H9 (cell line): ENCODE data around the gene POLA1. TPM values are rescaled to one million over a fixed set of nuclear protein-coding genes. Genes with fewer than 3 reads are reported as not detected.
A peak's percentile ranks its signal among the peaks of the same experiment; 100 is the strongest.

Experiments used
- DNase-seq: peaks from one replicate; pipeline ENCODE4 v3.0.0-alpha.2; 2017
- H2AFZ ChIP-seq: one replicate; pipeline ENCODE4 v1.6.1; 2013; ENCODE audit warnings: mild to moderate bottlenecking, low read length, control low read depth, moderate library complexity
- H2AK5ac ChIP-seq: 2 replicates; pipeline ENCODE4 v1.6.1; 2013; ENCODE audit warnings: low read length, control low read depth, mixed read lengths; ENCODE audit not compliant: insufficient read length
- H2BK120ac ChIP-seq: one replicate; pipeline ENCODE4 v1.6.1; 2013; ENCODE audit warnings: low read depth, mild to moderate bottlenecking, low read length, control low read depth, inconsistent platforms; ENCODE audit not compliant: poor library complexity, severe bottlenecking
- H2BK12ac ChIP-seq: 2 replicates; pipeline ENCODE4 v1.6.1; 2013; ENCODE audit warnings: low read length, control low read depth, mixed read lengths, low read depth; ENCODE audit not compliant: insufficient read length
- H2BK15ac ChIP-seq: 2 replicates; pipeline ENCODE4 v1.6.1; 2013; ENCODE audit warnings: low read depth, low read length, control low read depth
- H2BK20ac ChIP-seq: one replicate; pipeline ENCODE4 v1.6.1; 2013; ENCODE audit warnings: low read depth, mild to moderate bottlenecking, low read length, control low read depth, inconsistent platforms; ENCODE audit not compliant: poor library complexity, severe bottlenecking
- H2BK5ac ChIP-seq: 2 replicates; pipeline ENCODE4 v1.6.1; 2013; ENCODE audit warnings: low read length, control low read depth, mixed read lengths; ENCODE audit not compliant: insufficient read length
- H3K14ac ChIP-seq: 2 replicates; pipeline ENCODE4 v1.6.1; 2013; ENCODE audit warnings: low read length, control low read depth; ENCODE audit not compliant: insufficient read depth
- H3K18ac ChIP-seq: 2 replicates; pipeline ENCODE4 v1.6.1; 2013; ENCODE audit warnings: low read depth, mild to moderate bottlenecking, mixed read lengths, low read length, control low read depth; ENCODE audit not compliant: insufficient read length
- H3K23ac ChIP-seq: 2 replicates; pipeline ENCODE4 v1.6.1; 2013; ENCODE audit warnings: low read length, control low read depth, mixed read lengths, low read depth; ENCODE audit not compliant: insufficient read length
- H3K23me2 ChIP-seq: 2 replicates; pipeline ENCODE4 v1.6.1; 2013; ENCODE audit warnings: low read depth, mild to moderate bottlenecking, mixed read lengths, low read length, control low read depth; ENCODE audit not compliant: insufficient read length, poor library complexity, severe bottlenecking
- H3K27ac ChIP-seq: 2 replicates; pipeline ENCODE4 v1.5.1; 2013; ENCODE audit warnings: low read length, control low read depth, mixed read lengths, low read depth; ENCODE audit not compliant: insufficient read length
- H3K27me3 ChIP-seq: 2 replicates; pipeline ENCODE4 v1.6.1; 2013; ENCODE audit warnings: low read length, control low read depth, inconsistent platforms; ENCODE audit not compliant: insufficient read depth
- H3K4ac ChIP-seq: 2 replicates; pipeline ENCODE4 v1.6.1; 2013; ENCODE audit warnings: low read depth, mild to moderate bottlenecking, control low read depth, inconsistent platforms, low read length, moderate library complexity
- H3K4me1 ChIP-seq: 2 replicates; pipeline ENCODE4 v1.6.1; 2013; ENCODE audit warnings: low read length, control low read depth, inconsistent platforms; ENCODE audit not compliant: insufficient read depth
- H3K4me2 ChIP-seq: 2 replicates; pipeline ENCODE4 v1.6.1; 2013; ENCODE audit warnings: low read length, control low read depth, mixed read lengths; ENCODE audit not compliant: insufficient read length, insufficient read depth
- H3K56ac ChIP-seq: 2 replicates; pipeline ENCODE4 v1.6.1; 2013; ENCODE audit warnings: low read depth, mild to moderate bottlenecking, mixed read lengths, low read length, control low read depth; ENCODE audit not compliant: insufficient read length
- H3K79me1 ChIP-seq: 2 replicates; pipeline ENCODE4 v1.6.1; 2013; ENCODE audit warnings: low read depth, mild to moderate bottlenecking, moderate library complexity, low read length, control low read depth, inconsistent platforms; ENCODE audit not compliant: insufficient read depth, poor library complexity, severe bottlenecking
- H3K79me2 ChIP-seq: 2 replicates; pipeline ENCODE4 v1.6.1; 2013; ENCODE audit warnings: low read length, control low read depth, inconsistent platforms; ENCODE audit not compliant: insufficient read depth
- H3K9ac ChIP-seq: 2 replicates; pipeline ENCODE4 v1.6.1; 2013; ENCODE audit warnings: low read length, control low read depth, mixed read lengths; ENCODE audit not compliant: insufficient read length; ENCODE audit errors: extremely low read depth
- H3K9me3 ChIP-seq: one replicate; pipeline ENCODE4 v1.6.1; 2013; ENCODE audit warnings: low read depth, low read length, inconsistent platforms; ENCODE audit not compliant: control insufficient read depth
- H3T11ph ChIP-seq: one replicate; pipeline ENCODE4 v1.6.1; 2013; ENCODE audit warnings: mild to moderate bottlenecking, low read length, control low read depth, inconsistent platforms
- H4K20me1 ChIP-seq: one replicate; pipeline ENCODE4 v1.6.1; 2013; ENCODE audit not compliant: control insufficient read depth, insufficient read length, insufficient read depth
- H4K5ac ChIP-seq: 2 replicates; pipeline ENCODE4 v1.6.1; 2013; ENCODE audit warnings: low read depth, mild to moderate bottlenecking, mixed read lengths, low read length, control low read depth; ENCODE audit not compliant: insufficient read length
- H4K8ac ChIP-seq: replicated peaks from 2 replicates; pipeline ENCODE4 v1.6.1; 2013; ENCODE audit warnings: low read length, control low read depth, mixed read lengths, low read depth; ENCODE audit not compliant: insufficient read length
- H4K91ac ChIP-seq: 2 replicates; pipeline ENCODE4 v1.6.1; 2013; ENCODE audit warnings: low read depth, mild to moderate bottlenecking, moderate library complexity, mixed read lengths, low read length, control low read depth; ENCODE audit not compliant: insufficient read length
- H3K27ac Mint-ChIP-seq, 3 experiments: 2 replicates in 2 of 3; 3 replicates in 1 of 3; pipeline ENCODE4 v1.8.0; 2020 to 2021; ENCODE audit warnings: mixed read lengths in 3 of 3, mild to moderate bottlenecking in 1 of 3, moderate library complexity in 1 of 3
- H3K27me3 Mint-ChIP-seq: 2 replicates; pipeline ENCODE4 v1.8.0; 2021; ENCODE audit warnings: low read depth, mild to moderate bottlenecking, moderate library complexity, mixed read lengths
- H3K36me3 Mint-ChIP-seq, 3 experiments: 2 replicates in 2 of 3; 3 replicates in 1 of 3; pipeline ENCODE4 v1.8.0; 2020 to 2021; ENCODE audit warnings: low read depth in 3 of 3, mixed read lengths in 3 of 3; ENCODE audit not compliant: insufficient read depth in 1 of 3
- H3K4me1 Mint-ChIP-seq, 2 experiments: 2 replicates each; pipeline ENCODE4 v1.8.0; 2020; ENCODE audit warnings: mixed read lengths in 2 of 2
- H3K4me3 Mint-ChIP-seq, 2 experiments: 2 replicates in 1 of 2; 3 replicates in 1 of 2; pipeline ENCODE4 v1.8.0; 2020 to 2021; ENCODE audit warnings: mild to moderate bottlenecking in 2 of 2, mixed read lengths in 2 of 2, moderate library complexity in 1 of 2
- H3K9me3 Mint-ChIP-seq, 2 experiments: 2 replicates in 1 of 2; 3 replicates in 1 of 2; pipeline ENCODE4 v1.8.0; 2020; ENCODE audit warnings: mild to moderate bottlenecking in 2 of 2, mixed read lengths in 2 of 2, moderate library complexity in 1 of 2
- WGBS: extraction: QIAGEN DNeasy Blood & Tissue Kit; methylation state at CpG from one replicate; pipeline ENCODE4 v1.1.7; 2013; ENCODE audit warnings: missing lambda C conversion rate, low lambda C conversion rate, mixed read lengths; ENCODE audit not compliant: insufficient read length; ENCODE audit errors: extremely low coverage; 5-methylcytosine and 5-hydroxymethylcytosine counted together
- total RNA-seq: library from RNA; stranded (reverse); gene quantifications from 2 replicates; pipeline ENCODE4 v1.2.1, GENCODE V29; 2021
- TF ChIP-seq, protein P1 (sequence below): fragments of 200-600 bp; sonication (generic); conservative IDR thresholded peaks from 3 replicates; pipeline ENCODE4 v1.8.0; 2021; ENCODE audit warnings: antibody characterized with exemption, mild to moderate bottlenecking

Gene POLA1
- total RNA-seq, 1 experiment from 2014 or later: 60.2 TPM

DNA sequence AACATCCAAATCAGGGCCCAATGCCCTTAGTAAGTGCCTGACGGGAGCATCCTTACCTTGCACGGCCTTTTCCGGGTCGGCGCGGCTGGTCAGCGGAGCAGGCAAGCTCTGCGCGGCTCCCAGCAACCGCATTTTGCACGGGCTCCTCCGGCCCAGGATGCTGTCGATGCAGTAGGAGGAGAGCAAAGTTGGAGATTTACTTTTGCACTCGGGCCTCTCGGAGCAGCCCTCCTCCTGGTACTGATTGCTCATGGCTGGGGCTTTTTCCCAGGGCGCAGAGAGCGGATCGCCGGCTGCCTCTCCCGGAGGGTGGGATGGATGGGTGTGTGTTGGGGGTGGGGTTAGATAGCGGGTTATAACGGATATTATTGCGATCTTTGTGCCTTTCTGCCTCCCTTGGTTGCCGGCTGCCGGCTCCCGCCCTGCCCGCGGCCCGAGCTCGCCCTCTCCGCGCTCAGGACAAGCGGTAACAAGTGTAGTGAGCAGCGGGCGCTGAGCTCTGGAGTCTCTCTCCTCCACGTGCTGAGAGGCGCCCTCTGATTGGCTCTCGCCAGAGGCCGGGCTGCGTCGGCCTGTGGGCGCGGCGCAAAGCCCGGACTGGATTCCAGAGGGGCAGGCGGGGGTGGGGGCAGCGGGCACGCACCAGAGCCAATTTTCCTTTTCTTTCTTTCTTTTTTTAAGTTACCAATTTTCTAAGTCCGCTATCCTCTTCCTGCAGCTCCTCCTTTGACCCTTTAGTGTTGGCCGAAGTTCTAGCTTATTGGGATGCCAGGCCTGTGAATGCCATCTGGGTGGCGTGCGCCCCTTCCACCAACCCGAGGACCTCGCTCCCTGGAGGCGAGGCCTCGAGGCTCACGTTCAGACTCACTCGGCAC is 322.0 kb downstream of the POLA1 start, which contains the start of gene ARX:
TSS of gene ARX (minus strand) at position 480 of the 875 bp plus-strand sequence. CDS start at position 252, 228 bp downstream.
- Mint-ChIP-seq H3K36me3 (no peaks in the 10 kb centered on the region), H3K4me3 (peak within 1 kb of the TSS; percentile 52 to 82), H3K27ac (no peak within 1 kb of the TSS), H3K9me3 (peaks cover 2 to 4% of the 10 kb centered on the region in 2 experiments; a peak in 3 of 5 replicates), H3K27me3 (peaks cover 97% of the 10 kb centered on the region), H3K4me1 (peaks cover 46 to 78% of the 10 kb centered on the region in 2 experiments)
- WGBS: no CpG with 5 or more reads among the region's 58 CpGs
- no peak within 1 kb of the TSS for H2BK20ac ChIP-seq
- H3K27ac ChIP-seq: no peak within 1 kb of the TSS
- no peaks in the 10 kb centered on the region for H3K79me2 ChIP-seq
- H2BK120ac ChIP-seq: no peak within 1 kb of the TSS
- no peak within 1 kb of the TSS for H3T11ph ChIP-seq
- H3K56ac ChIP-seq: no peak within 1 kb of the TSS
- H4K8ac ChIP-seq: no peak within 1 kb of the TSS
- H2BK15ac ChIP-seq: no peak within 1 kb of the TSS
- H3K4ac ChIP-seq: no peak within 1 kb of the TSS
- H3K14ac ChIP-seq: no peak within 1 kb of the TSS
- H3K9ac ChIP-seq: no peak within 1 kb of the TSS
- no peaks in the 10 kb centered on the region for H4K20me1 ChIP-seq
- no peak within 1 kb of the TSS for H3K23ac ChIP-seq
- peaks cover 88% of the 10 kb centered on the region for H3K27me3 ChIP-seq
- H4K5ac ChIP-seq: no peak within 1 kb of the TSS
- H3K18ac ChIP-seq: no peak within 1 kb of the TSS
- H3K4me2 ChIP-seq: peak within 1 kb of the TSS; percentile 70
- no peaks in the 10 kb centered on the region for H3K79me1 ChIP-seq
- DNase-seq: peak; percentile 94
- no peak within 1 kb of the TSS for H2BK12ac ChIP-seq
- no peak within 1 kb of the TSS for H4K91ac ChIP-seq
- H3K23me2 ChIP-seq: peaks cover 27% of the 10 kb centered on the region
- no peak within 1 kb of the TSS for H2AFZ ChIP-seq
- H2AK5ac ChIP-seq: no peak within 1 kb of the TSS
- H2BK5ac ChIP-seq: no peak within 1 kb of the TSS
- no peaks in the 10 kb centered on the region for H3K9me3 ChIP-seq
- no peaks in the 10 kb centered on the region; the same call in 1 of the 2 replicates for H3K4me1 ChIP-seq
- TF ChIP-seq, protein P1, sequence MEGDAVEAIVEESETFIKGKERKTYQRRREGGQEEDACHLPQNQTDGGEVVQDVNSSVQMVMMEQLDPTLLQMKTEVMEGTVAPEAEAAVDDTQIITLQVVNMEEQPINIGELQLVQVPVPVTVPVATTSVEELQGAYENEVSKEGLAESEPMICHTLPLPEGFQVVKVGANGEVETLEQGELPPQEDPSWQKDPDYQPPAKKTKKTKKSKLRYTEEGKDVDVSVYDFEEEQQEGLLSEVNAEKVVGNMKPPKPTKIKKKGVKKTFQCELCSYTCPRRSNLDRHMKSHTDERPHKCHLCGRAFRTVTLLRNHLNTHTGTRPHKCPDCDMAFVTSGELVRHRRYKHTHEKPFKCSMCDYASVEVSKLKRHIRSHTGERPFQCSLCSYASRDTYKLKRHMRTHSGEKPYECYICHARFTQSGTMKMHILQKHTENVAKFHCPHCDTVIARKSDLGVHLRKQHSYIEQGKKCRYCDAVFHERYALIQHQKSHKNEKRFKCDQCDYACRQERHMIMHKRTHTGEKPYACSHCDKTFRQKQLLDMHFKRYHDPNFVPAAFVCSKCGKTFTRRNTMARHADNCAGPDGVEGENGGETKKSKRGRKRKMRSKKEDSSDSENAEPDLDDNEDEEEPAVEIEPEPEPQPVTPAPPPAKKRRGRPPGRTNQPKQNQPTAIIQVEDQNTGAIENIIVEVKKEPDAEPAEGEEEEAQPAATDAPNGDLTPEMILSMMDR: no peak
